Right kidney (tissue), 1 donor: ENCODE results near the gene TRPC4AP.

Source experiments
- DNase-seq: peaks from one replicate; pipeline ENCODE4 v3.0.0-alpha.2; 2016

TRPC4AP gene

DNA sequence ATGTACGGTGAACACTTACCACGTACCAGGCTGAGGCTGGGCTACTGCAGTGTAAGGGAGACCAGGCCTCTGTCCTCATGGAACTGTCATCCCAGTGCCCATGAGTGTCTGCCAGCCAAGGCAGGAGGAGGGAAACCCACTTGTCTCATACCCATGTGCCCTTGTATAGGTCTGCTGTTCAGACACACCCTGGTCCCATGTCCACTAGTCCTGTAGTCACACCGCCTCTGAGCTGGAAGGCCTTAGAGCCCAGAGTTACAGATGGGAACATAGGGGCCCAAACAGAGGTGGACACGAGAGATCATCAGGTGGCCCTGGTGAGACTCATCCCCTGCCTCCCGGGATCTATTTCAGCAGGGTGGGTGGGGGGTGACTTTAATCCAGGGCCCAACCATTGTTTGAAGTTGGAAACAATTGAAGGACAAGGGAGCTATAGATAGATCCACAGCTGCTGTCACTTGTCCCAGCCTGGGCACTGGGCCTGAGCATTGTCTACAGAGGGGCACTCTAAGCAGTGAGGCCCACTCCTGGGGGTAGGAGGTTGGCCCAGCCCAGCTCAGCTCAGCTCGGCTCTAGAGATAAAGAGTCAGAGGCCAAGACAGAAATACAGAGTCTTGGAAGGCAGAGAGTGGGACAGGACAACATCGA, 122.3 kb downstream of the TRPC4AP start:
- DNase-seq = no peak

DNA sequence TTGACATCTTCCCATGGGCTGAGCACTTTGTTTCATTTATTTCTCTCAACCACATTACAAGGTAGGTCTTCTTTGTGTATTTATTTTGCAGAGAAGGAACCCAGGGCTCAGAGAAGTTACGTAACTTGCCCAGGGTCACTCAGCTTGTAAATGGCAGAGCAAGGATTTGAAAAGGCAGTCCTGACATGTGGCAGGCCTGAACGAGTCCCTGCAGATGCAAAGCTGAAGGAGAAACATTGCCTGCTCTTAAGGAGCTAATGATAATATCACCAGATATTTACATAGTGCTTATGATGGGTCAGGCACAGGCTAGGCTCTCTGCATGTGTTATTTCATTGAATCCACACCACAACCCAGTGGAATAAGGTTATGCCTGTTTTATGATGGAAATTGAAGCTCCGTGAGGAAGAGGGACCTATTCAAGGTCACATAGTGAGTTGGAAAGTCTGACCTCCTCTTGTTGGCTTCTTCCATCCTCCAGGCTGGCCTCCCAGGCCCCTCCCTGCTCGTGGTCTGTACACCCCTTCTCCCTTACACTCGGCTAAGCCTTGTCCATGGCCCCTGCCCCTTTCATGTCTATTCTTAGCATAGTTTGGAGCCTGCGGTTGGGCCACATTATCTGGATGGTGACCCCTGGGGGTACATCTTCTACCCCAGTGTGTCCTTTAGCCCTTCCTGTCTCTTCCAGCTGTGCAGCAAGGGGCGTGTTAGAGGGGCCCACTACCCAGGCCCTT, 124.4 kb downstream of the TRPC4AP start:
- no peak for DNase-seq

DNA sequence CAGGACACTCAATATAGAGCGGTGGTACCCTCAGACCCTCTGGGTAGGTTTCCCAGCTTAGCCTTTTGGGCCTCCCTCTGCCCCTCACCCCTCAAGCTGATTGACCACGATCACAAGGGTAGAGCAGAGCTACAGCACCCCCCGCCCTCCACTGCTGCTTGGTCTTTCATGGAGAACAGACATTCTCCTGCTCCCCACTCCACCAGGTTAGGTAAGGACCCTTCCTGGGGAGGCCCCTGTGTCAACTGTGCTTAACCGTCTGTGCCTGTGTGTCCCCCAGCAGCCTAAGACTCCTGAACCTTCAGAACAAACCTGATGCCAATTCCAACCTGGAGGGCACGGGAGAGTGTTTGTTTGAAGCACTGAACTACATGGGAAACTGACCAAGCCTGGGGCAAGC, 125.2 kb downstream of the TRPC4AP start:
- no peak for DNase-seq

DNA sequence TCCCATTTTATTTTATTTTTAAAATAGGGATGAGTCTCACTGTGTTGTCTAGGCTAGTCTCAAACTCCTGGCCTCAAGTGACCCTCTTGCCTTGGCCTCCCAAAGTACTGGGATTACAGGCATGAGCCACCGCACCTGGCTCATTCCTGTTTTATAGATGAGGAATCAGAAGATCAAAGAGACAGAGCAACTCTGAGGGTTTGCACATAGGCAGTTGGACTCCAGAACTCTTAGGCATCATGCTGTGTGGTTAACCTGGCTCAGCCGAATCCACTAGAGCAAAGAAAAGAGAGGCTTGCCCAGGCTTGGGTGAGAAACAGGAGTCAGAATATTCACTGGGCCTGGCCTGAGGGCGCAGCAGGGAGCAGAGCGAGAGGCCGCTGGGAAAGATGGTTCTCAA, 127.6 kb downstream of the TRPC4AP start:
- no peak for DNase-seq

DNA sequence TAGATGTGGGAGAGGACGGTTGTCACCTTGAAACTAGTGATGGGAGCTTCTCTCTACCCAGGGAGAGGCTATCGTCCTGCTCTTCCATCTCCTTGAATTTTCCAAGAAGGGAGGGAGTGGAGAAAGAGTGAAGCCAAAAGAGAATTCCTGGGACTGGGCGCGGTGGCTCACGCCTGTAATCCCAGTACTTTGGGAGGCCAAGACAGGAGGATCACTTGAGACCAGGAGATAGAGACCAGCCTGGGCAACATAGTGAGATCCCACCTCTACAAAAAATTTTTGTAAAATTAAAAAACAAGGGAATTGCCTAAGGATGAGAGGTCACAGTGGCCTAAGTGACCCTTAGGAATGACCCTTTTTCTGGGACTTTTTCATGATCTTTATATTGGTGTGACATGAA, 128.1 kb downstream of the TRPC4AP start:
- no peak for DNase-seq

DNA sequence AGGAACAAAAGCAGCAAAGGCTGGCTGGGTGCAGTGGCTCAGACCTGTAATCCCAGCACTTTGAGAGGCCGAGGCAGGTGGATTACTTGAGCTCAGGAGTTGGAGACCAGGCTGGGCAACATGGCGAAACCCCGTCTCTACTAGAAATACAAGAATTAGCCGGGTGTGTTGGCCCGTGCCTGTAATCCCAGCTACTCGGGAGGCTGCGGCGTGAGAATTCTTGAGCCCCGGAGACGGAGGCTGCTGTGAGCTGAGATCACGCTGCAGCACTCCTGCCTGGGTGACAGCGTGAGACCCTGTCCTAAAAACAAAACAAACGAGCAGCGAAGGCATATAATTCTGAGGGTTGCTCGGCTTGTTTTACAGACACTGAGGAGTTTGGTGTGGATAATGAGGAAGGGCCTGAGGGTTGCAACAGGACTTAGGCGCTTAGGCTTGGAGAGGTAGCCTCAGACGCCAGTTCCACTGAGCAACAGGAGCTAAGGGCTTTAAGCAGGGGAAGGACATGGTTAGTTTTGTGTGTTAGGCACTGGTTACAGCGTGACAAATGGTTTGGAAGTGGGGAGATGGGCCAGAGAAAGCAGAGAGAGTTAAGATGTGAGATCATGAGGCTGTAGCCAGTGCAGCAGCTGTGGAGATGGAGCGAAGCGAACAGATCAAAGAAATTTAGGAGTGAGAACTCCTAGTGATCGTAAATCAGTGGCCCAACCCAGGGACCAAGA, 135.7 kb downstream of the TRPC4AP start:
- DNase-seq = peak; percentile 32

DNA sequence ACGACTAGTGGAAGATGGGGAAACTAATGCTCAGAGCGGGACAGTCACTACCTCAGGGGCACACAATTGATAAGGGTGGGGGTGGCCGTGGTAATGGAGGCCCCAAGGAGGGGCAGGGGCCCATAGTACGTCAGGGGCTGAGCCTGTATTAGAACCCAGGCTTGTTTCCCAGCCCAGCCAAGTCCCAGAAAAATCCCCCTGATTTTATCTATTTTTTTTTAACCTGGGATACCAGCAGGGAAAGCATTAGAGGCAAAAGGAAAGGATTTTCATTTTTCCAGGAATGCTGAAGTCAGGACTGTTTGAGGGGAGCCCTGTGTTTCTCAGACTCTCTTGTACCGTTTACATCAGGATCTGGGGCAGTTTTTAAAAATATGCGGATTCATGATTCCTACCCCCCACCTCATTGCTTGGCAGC, 136.6 kb downstream of the TRPC4AP start:
- DNase-seq = no peak

DNA sequence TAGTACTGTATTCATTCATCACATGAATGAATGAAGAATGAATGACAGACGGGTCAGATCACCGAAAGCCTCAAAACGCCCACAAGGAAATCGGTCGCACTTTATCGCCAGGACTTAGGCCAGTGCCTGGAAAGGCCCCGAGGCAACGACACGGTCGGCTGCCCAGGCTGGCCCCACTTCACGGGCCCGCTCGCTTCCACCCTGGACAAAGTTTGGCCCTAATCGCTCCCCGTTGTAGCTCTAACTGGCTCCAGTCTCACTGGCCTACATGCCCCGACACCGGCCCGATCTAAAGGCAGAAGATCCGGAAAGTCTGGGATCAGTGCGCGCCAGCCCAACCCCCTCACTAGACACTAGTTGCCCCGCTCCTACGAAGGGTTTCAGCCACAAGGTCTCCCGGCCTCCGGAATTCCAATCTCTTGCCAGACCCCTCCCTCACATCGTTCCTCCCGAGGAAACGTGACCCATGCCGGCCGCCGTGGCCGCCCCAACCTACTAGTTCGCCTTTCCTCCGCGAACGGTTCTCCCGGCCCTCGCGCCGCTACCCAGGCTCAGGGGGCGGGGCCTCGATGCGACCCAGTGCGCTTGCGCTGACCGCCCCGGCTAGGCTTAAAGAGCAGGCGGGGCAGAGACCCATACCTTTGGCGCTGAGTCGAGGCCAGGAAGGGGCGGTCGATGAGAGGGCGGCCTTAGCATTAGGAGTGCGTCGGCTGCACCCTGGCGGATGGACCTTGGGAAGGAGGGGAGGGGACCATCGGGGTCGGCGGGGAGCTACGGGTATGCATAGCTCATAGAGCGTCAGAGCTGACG, 137.2 kb downstream of the TRPC4AP start, which contains the start of the genes GSS and MYH7B:
GSS (minus strand) TSS at position 576 of the 810 bp plus-strand sequence. CDS start 3,954 bp downstream, outside the sequence.
MYH7B (plus strand) TSS at position 638 of the 810 bp plus-strand sequence. CDS start 22,138 bp downstream, outside the sequence.
- DNase-seq = peak; percentile 97

DNA sequence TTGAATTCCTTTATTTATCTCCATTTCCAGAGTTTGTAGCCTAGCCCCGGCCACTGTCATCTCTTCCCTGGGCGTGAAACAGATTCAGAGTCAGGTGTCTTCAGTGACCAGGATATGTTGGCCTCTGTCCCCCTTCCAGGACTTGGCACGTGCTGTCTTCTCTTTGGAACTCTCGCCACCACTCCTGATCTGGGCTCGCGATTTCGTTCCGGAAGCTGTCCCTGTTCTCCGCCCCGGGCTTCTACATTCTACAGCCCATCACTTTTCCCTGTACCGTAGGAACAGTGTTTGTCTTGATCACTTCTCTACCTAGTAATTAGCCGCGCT, 137.7 kb downstream of the TRPC4AP start:
- no peak for DNase-seq

DNA sequence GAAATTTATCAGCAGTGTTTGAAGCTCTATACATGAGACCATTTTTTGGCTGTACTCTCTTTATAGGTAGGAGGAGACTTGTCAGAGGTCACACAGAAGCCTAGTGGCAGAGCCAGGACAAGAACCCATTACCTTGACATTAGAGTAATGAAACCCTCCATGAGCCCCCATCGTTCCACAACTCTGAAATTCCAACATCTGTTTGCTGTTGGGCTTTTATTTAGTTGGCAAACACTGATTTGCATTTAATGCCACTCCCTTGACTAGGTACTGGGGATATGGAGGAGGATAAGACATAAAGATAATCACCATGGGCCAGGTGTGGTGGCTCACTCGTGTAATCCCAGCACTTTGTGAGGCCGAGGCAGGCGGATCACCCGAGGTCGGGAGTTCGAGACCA, 138.6 kb downstream of the TRPC4AP start:
- no peak for DNase-seq

DNA sequence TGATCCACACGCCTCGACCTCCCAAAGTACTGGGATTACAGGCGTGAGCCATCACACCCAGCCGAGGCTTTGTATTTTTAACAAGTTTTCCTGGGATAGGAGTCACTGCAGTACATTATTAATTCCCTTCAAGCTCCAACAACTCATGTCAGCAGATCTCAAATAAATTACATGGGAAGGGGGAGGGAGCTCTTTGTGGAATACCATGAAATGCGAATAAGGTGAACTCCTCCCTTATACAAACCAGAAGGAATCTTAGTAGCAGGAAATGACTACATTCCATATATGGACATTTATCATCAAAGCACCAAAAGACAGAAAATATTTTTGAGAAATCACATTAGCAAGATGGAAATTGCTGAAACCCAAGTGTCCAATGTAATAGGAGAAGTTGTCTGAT, 139.9 kb downstream of the TRPC4AP start:
- DNase-seq = peak; percentile 16
